Vagina (tissue), 2 donors: ENCODE measurements around the gene FAM163B. TPM values are rescaled to one million over a fixed set of nuclear protein-coding genes. Genes with fewer than 3 reads are reported as not detected.

Source experiments
- DNase-seq, 2 donors: peaks; one replicate each; pipeline ENCODE4 v3.0.0-alpha.2; 2017; ENCODE audit errors: extremely low spot score in 2 of 2
- H3K27ac ChIP-seq: fragments of 200-600 bp; sonication (generic); one replicate; pipeline ENCODE4 v1.5.1; 2019
- H3K27me3 ChIP-seq: fragments of 200-600 bp; sonication (generic); one replicate; pipeline ENCODE4 v1.5.1; 2019
- H3K36me3 ChIP-seq, 2 donors: fragments of 200-600 bp; sonication (generic); one replicate each; pipeline ENCODE4 v1.5.1; 2017 to 2019
- H3K4me1 ChIP-seq: fragments of 200-600 bp; sonication (generic); one replicate; pipeline ENCODE4 v1.5.1; 2019
- H3K4me3 ChIP-seq, 2 donors: fragments of 200-600 bp; sonication (generic); 1 replicate in 1 of 2; 2 replicates in 1 of 2; pipeline ENCODE4 v1.5.1; 2016 to 2019
- H3K9me3 ChIP-seq: fragments of 200-600 bp; sonication (generic); one replicate; pipeline ENCODE4 v1.5.1; 2019
- POLR2A ChIP-seq, 2 donors: fragments of 450-650 bp; IDR thresholded peaks; one replicate each; pipeline ENCODE4 v1.6.1; 2017; ENCODE audit warnings: antibody characterized with exemption in 2 of 2, mild to moderate bottlenecking in 2 of 2, moderate library complexity in 2 of 2
- POLR2AphosphoS5 ChIP-seq, 2 donors: sonication (generic); formaldehyde crosslinking; IDR thresholded peaks; one replicate each; pipeline ENCODE4 v1.9.0; 2017; ENCODE audit warnings: antibody characterized with exemption in 2 of 2, mild to moderate bottlenecking in 2 of 2, low read depth in 1 of 2; ENCODE audit not compliant: insufficient read depth in 1 of 2
- intact Hi-C: fragments of 100-400 bp; cut with DNase I; formaldehyde crosslinking; loops from one replicate; pipeline ENCODE4 v1.15.1; 2023
- total RNA-seq: library from RNA; depleted of rRNA; stranded (reverse); fragments of >200 nt; gene quantifications from one replicate; pipeline ENCODE4 v1.2.3, GENCODE V29; 2016
- TF ChIP-seq, protein P1 (sequence below), 3 experiments: fragments of 450-650 bp in 2 of 3; fragments of 200-600 bp in 1 of 3; sonication (generic) in 1 of 3; IDR thresholded peaks; one replicate each; pipeline ENCODE4 v1.5.1; 2017 to 2019; ENCODE audit warnings: antibody characterized with exemption in 3 of 3, mild to moderate bottlenecking in 2 of 3, moderate library complexity in 2 of 3

The FAM163B gene
- total RNA-seq, 1 donor from 2014 or later = not detected

DNA sequence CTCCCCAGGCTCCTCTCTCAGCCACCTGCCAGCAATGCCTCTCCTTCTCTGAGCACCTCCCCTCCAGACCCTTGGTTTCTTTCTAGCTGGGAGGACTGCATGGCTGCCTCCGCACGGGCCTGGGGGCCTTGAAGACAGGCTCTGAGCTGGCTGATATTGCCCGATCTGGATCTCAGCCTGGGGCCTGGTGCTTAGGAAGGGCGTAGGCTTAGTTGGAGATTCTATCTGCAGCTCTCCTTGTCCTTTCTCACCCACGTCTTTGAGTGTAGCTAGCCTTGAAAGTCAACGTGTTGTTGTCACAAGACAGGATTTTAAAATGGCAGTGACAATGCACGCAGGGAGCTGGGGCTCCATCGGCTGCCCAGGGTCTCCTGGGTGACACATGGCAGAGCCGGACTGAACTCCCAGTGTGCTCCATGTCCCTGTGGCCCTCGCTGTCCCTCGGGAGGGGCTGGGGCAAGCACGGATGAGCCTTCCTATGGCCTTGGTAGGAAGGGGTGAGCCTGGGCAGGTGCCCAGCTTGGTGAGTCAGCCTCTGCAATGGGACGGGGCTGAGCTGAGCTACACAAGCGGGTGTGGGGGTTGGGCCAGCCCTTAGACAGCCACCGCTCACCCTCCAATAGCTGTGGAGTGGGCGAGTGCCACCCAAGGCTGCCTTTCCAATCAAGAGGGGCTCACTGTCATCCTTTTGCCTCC lies 65.3 kb downstream of the FAM163B start:
- intact Hi-C loops = loop anchor here (5.0 kb wide), 1 partner anchor 328 kb away; no protein-coding TSS in a partner anchor
- no peaks in the 10 kb centered on the region for H3K9me3 ChIP-seq

DNA sequence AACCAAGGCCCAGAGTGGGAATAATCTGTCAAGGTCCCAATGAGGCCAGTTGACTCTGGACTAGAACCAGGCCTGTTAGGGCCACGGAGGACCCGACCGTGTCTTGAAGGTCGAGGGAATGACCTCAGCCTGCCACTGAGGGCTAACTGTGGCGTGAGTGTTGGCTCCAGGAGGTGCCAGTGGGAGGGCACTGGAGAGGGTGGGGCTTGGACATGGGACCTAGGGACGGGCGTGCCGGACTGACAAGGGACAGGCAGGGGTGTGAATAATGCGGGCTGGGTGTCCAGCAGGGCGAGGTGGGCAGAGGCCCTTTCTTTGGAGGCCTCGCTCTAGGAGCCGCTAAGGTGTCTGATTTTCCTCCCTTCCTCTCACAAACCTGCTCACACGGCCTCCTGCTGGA lies 67.2 kb downstream of the FAM163B start:
- H3K27me3 ChIP-seq = no peaks in the 10 kb centered on the region
- intact Hi-C loops = loop anchor here (5.0 kb wide), 1 partner anchor 330 kb away; no protein-coding TSS in a partner anchor
- no peak for DNase-seq
- H3K4me3 ChIP-seq = no peak overlapping the region
- H3K4me1 ChIP-seq = peaks cover 19% of the 10 kb centered on the region
- TF ChIP-seq, protein P1, sequence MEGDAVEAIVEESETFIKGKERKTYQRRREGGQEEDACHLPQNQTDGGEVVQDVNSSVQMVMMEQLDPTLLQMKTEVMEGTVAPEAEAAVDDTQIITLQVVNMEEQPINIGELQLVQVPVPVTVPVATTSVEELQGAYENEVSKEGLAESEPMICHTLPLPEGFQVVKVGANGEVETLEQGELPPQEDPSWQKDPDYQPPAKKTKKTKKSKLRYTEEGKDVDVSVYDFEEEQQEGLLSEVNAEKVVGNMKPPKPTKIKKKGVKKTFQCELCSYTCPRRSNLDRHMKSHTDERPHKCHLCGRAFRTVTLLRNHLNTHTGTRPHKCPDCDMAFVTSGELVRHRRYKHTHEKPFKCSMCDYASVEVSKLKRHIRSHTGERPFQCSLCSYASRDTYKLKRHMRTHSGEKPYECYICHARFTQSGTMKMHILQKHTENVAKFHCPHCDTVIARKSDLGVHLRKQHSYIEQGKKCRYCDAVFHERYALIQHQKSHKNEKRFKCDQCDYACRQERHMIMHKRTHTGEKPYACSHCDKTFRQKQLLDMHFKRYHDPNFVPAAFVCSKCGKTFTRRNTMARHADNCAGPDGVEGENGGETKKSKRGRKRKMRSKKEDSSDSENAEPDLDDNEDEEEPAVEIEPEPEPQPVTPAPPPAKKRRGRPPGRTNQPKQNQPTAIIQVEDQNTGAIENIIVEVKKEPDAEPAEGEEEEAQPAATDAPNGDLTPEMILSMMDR (IDR thresholded peaks at IDR 0.05) = no peak
- no peaks in the 10 kb centered on the region for H3K9me3 ChIP-seq
- H3K27ac ChIP-seq = no peak overlapping the region
- no peaks in the 10 kb centered on the region for H3K36me3 ChIP-seq

More for the DNA sequence above, 65.3 kb downstream of the FAM163B start:
- no peaks in the 10 kb centered on the region for H3K36me3 ChIP-seq
- TF ChIP-seq POLR2AphosphoS5 (IDR thresholded peaks at IDR 0.05; ENCODE audit: insufficient read depth in 1 of 2, low read depth in 1 of 2) (no peak), POLR2A (IDR thresholded peaks at IDR 0.05) (no peak)
- TF ChIP-seq, protein P1 (IDR thresholded peaks at IDR 0.05) = no peak
- peaks cover 11% of the 10 kb centered on the region for H3K4me1 ChIP-seq
- no peak overlapping the region for H3K4me3 ChIP-seq
- DNase-seq = no peak
- no peaks in the 10 kb centered on the region for H3K27me3 ChIP-seq
- H3K27ac ChIP-seq = no peak overlapping the region

DNA sequence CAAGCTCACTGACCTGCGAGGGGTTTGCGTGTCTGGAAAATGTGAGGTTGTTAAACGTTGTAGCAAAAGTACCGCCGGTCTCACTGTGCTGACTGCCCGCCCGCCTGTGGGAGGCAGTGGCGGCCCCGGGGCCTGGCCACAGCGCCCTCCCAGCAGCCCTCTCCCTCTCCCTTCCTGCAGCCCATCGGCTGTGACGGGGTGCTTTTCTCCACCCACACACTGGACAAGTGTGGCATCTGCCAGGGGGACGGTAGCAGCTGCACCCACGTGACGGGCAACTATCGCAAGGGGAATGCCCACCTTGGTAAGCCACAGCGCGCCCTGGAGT lies 68.5 kb downstream of the FAM163B start:
- intact Hi-C loops = loop anchor here (5.0 kb wide), 1 partner anchor 332 kb away; no protein-coding TSS in a partner anchor
- Histone ChIP-seq H3K4me3 (no peak overlapping the region), H3K27me3 (no peaks in the 10 kb centered on the region), H3K36me3 (no peaks in the 10 kb centered on the region), H3K27ac (no peak overlapping the region), H3K4me1 (peaks cover 19% of the 10 kb centered on the region), H3K9me3 (no peaks in the 10 kb centered on the region)
- TF ChIP-seq, protein P1 (IDR thresholded peaks at IDR 0.05) = no peak
- TF ChIP-seq POLR2A (IDR thresholded peaks at IDR 0.05) = no peak
- TF ChIP-seq POLR2AphosphoS5 (IDR thresholded peaks at IDR 0.05; ENCODE audit: insufficient read depth in 1 of 2, low read depth in 1 of 2) = no peak
- no peak for DNase-seq

DNA sequence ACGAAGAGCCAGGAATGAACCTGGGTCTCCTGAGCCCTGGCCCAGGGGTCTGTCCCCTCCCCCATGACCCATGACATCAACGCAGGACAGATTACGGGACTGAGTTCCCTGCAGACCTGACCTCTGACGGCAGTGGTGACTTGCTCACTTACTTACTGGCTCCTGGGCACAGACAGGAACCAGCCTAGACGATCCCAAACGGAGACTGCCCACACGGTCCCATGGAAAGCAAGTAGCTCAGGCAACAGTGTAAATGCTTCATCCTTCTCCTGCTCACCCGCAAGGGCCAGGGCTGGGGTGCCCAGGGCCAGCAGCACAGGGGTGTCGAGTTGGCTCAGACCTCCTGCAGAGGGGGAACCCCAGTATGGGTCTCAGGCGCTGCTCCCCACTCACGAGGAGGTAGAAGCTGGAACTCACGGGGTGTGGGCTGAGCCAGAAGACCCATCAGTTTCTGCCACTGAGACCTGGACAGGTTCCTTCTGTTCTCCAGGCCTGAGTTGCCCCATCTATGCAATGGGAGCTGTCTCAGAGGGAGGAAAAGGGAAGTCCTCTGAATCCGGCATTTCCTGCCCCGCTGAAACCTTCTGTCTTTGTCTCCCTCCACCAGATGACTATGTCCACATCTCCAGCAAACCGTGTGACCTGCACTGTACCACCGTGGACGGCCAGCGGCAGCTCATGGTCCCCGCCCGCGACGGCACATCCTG lies 69.0 kb downstream of the FAM163B start:
- H3K4me3 ChIP-seq = peak overlapping the region; percentile 26 to 38
- intact Hi-C loops = loop anchor here (5.0 to 10.0 kb wide), 2 partner anchors 175 to 332 kb away; no protein-coding TSS in a partner anchor
- H3K27ac ChIP-seq = no peak overlapping the region
- no peaks in the 10 kb centered on the region for H3K9me3 ChIP-seq
- no peak for DNase-seq
- no peaks in the 10 kb centered on the region for H3K36me3 ChIP-seq
- no peak for TF ChIP-seq POLR2A (IDR thresholded peaks at IDR 0.05)
- no peak for TF ChIP-seq POLR2AphosphoS5 (IDR thresholded peaks at IDR 0.05; ENCODE audit: insufficient read depth in 1 of 2, low read depth in 1 of 2)
- TF ChIP-seq, protein P1 (IDR thresholded peaks at IDR 0.05) = no peak
- peaks cover 25% of the 10 kb centered on the region for H3K4me1 ChIP-seq
- no peaks in the 10 kb centered on the region for H3K27me3 ChIP-seq
